Epithelial cell of proximal tubule (primary cell): Measurements from ENCODE around the gene TMEM52. TPM values are rescaled to one million over a fixed set of nuclear protein-coding genes. Genes with fewer than 3 reads are reported as not detected.

Source experiments
- DNase-seq: peaks from one replicate; pipeline ENCODE4 v3.0.0-alpha.2; 2011; ENCODE audit warnings: low read depth
- H3K4me3 ChIP-seq: 2 replicates; pipeline ENCODE4 v1.5.1; 2011; ENCODE audit warnings: low read depth, mild to moderate bottlenecking, low read length
- CTCF ChIP-seq: conservative IDR thresholded peaks from 2 replicates; pipeline ENCODE4 v1.5.1; 2012; ENCODE audit warnings: low read depth, mild to moderate bottlenecking, low read length
- total RNA-seq: library from RNA; depleted of rRNA; stranded (reverse); fragments of >200 nt; gene quantifications from 2 replicates; pipeline ENCODE4 v1.2.3, GENCODE V29; 2015

The TMEM52 gene
- total RNA-seq, 1 donor from 2014 or later: 0.75 TPM

DNA sequence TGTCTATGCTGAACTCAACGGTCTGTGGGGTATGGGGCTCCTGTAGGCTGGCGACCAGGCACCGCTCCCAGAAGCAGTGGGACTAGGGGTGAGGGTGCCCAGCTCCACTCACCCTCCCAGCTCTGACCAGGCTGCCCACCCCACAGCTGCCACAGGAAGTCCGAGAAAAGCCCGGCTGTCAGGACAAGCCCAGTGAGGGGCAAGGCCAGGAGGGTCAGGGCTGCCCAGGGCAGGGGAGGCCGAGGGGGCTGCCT lies 3.5 kb upstream of the TMEM52 start:
- no peak overlapping the region for H3K4me3 ChIP-seq
- no peak for TF ChIP-seq CTCF
- DNase-seq: no peak

DNA sequence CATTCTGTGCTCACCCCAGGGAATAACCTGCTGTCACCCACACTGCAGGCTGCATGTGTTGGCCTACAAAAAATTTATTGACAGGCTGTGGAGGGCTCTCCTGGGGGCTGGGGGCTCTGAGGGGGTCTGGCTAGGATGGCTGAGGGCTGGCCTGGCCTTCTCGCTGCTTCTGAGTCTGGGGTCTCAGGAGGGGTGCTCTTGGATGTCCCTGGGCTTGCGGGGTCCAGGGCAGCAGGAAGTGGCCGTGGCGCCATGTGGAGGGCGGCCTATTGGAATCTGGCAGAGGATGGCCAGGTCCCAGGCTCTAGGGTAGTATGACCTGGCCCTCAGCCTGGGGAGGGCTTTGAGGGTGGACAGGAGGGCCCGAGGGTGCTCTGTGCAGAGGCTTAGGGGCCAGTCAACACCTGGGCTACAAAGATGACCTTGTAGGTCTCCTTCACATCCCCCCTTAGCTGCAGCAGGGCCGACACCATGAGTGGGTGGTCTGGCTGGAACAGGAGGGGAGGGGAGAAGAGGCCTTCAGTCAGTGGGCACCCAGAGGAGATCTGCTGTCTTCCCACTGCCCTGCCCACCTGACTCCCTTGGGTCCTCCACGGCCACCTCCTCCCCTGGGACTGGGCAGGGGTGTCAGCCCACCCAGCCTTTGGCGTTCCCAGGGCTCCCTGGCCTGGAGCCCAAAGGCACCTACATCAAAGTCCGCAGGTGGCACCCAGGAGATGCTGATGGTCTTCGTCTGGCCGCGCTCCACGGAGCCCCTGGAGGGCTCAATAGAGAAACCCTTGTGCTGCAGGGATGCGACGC lies 3.0 kb upstream of the TMEM52 start:
- H3K4me3 ChIP-seq: no peak overlapping the region
- no peak for DNase-seq
- TF ChIP-seq CTCF: no peak

- H3K4me3 ChIP-seq: no peak overlapping the region
- no peak for DNase-seq
- TF ChIP-seq CTCF: no peak
These were observed 2.4 kb upstream of the TMEM52 start for GRCh38 chr1:1921459-1921862.

GRCh38 chr1:1920608-1921458 lies 1.8 kb upstream of the TMEM52 start:
- no peak for TF ChIP-seq CTCF
- H3K4me3 ChIP-seq: no peak overlapping the region

DNA sequence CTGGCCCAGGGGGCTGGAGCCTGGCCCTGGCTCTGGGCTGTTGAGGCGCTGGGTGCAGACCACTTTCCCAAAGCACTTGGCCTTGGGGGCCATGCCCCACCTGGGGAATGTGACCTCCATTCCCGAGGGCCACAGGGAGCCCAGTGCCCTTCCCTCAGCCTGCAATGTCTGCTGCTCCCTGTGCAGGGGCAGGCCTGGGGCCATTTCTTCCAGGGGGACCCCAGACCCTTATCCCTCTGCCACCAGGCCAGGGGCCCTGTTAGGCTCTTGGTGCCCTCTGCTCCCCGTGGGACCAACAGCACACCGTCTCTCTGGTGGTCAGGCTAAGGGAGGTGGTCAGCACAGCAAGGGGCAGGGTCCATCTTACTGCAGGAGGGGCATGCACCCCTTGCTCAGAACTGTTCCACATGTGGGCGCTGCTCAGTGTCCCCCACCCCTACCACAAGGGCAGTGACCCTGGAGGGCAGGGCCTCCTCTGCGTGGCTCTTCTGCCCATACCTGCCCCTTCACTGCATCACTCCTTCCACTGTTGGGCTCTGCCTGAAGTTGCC lies 1.1 kb upstream of the TMEM52 start:
- TF ChIP-seq CTCF: no peak
- peak overlapping the region; percentile 61 for H3K4me3 ChIP-seq
- no peak for DNase-seq

More at GRCh38 chr1:1920608-1921458, 1.8 kb upstream of the TMEM52 start:
- no peak for DNase-seq

GRCh38 chr1:1919304-1920056 lies 401 bp upstream of the TMEM52 start:
- H3K4me3 ChIP-seq: peak overlapping the region; percentile 61
- peak; percentile 49 for DNase-seq
- no peak for TF ChIP-seq CTCF
